NCI-H146 (cell line): ENCODE measurements around the gene SLCO4C1.

ENCODE experiments used
- DNase-seq: peaks from one replicate; lab custom pipeline; 2025; lab: John Stamatoyannopoulos, UW

SLCO4C1 gene

GRCh38 chr5:102270036-102270435 is 26.0 kb downstream of the SLCO4C1 start:
- no peak for DNase-seq

GRCh38 chr5:102262688-102263087 is 33.4 kb downstream of the SLCO4C1 start:
- no peak for DNase-seq

GRCh38 chr5:102249381-102249780 is 46.7 kb downstream of the SLCO4C1 start:
- DNase-seq, result no peak

- DNase-seq, result no peak
Measured at GRCh38 chr5:102243213-102243612, 52.9 kb downstream of the SLCO4C1 start.

GRCh38 chr5:102241809-102242421 is 54.2 kb downstream of the SLCO4C1 start:
- DNase-seq, result no peak

GRCh38 chr5:102231693-102232619 is 64.1 kb downstream of the SLCO4C1 start:
- DNase-seq, result no peak

GRCh38 chr5:102229685-102230084 is 66.4 kb downstream of the SLCO4C1 start:
- DNase-seq, result no peak

- no peak for DNase-seq
Measured at GRCh38 chr5:102226321-102226720, 69.8 kb downstream of the SLCO4C1 start.

- DNase-seq, result peak; percentile 46
Measured at GRCh38 chr5:102223542-102224477, 72.3 kb downstream of the SLCO4C1 start.

GRCh38 chr5:102222772-102223171 is 73.3 kb downstream of the SLCO4C1 start:
- DNase-seq, result peak; percentile 44

- no peak for DNase-seq
Measured at GRCh38 chr5:102221949-102222348, 74.1 kb downstream of the SLCO4C1 start.

- DNase-seq, result no peak
Measured at GRCh38 chr5:102218159-102218558, 77.9 kb downstream of the SLCO4C1 start.

- DNase-seq, result no peak
Measured at GRCh38 chr5:102216678-102217077, 79.4 kb downstream of the SLCO4C1 start.

- DNase-seq, result no peak
Measured at GRCh38 chr5:102211165-102211564, 84.9 kb downstream of the SLCO4C1 start.

- DNase-seq, result no peak
Measured at GRCh38 chr5:102200861-102201260, 95.2 kb downstream of the SLCO4C1 start.

- peak; percentile 4 for DNase-seq
Measured at GRCh38 chr5:102196481-102196880, 99.6 kb downstream of the SLCO4C1 start.
